Measurements from ENCODE around the gene COPZ1.

Gene COPZ1

DNA sequence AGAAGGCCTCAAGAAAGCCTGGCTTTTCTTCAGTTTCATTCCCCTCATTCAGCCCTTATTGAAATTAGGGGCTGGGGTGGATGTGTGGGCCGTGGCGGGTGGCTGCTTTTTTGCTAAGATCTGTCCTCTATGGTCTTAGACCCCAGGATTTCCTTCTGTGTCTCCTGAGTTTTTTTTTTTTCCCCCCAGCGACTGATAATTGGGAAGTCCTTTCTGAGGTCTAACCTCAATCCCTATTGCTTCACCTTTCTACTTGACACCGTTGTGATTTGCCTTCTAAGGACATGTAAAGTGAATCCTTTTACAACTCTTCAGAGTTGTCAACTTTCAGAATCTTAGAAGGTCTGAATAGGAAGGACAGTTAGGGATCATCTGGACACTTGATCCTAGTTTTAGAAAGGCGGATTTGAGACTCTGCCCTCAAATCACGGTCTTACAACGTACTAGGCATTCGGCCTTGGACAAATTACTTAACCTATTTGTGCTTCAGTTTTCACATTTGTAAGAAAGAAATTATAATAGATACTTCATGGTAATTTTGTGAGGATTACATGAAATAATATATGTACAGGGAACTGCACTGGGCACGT, 34.9 kb downstream of the COPZ1 start:
- no peak for DNase-seq

GRCh38 chr12:54360717-54361456, 36.0 kb downstream of the COPZ1 start:
- peak; percentile 58 for DNase-seq

- no peak for DNase-seq
These were observed 38.1 kb downstream of the COPZ1 start for GRCh38 chr12:54363047-54363446.

DNA sequence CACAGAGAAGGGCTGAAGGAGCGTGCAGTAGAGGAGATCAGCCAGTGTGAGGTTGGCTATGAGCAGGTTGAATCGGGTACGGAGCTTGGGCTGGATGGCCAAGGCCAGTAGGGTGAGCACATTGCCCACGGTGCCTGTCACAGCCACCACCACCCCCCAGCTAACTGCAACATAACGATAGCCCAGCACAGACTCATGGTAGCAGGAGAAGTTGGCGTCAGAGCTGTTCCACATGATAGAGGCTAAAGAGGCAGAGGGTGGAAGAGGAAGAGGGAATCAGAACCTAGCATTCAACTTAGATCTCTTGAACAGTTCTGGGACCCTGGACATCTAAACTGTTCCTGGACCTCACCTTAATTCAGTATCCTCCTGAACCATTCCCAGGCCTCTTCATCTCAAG, 38.7 kb downstream of the COPZ1 start:
- DNase-seq, result no peak

DNA sequence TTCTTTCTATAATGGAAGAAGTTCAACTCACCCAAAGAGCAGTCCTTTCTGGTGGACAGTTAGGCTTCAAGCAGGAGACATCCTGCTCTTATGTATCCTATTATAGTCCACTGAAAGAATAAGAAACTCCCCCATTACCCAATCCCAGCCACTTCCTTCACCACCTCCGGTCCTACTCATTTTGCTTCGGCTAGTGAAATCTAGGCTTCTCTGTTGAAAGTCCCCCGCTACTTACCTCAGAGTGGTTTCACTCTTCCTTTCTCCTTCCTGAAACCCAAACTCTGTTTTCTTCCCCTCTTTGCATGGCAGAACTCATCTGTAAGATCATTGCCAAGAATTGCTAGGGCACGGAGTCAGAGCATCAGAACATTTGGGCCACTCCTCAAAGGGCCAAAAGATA, 39.5 kb downstream of the COPZ1 start, which contains the start of gene GPR84:
GPR84 (minus strand) TSS at position 74 of the 400 bp plus-strand sequence. CDS start 635 bp downstream, outside the sequence.
- DNase-seq, result no peak

- no peak for DNase-seq
These were observed 43.2 kb downstream of the COPZ1 start for GRCh38 chr12:54368025-54368708.

DNA sequence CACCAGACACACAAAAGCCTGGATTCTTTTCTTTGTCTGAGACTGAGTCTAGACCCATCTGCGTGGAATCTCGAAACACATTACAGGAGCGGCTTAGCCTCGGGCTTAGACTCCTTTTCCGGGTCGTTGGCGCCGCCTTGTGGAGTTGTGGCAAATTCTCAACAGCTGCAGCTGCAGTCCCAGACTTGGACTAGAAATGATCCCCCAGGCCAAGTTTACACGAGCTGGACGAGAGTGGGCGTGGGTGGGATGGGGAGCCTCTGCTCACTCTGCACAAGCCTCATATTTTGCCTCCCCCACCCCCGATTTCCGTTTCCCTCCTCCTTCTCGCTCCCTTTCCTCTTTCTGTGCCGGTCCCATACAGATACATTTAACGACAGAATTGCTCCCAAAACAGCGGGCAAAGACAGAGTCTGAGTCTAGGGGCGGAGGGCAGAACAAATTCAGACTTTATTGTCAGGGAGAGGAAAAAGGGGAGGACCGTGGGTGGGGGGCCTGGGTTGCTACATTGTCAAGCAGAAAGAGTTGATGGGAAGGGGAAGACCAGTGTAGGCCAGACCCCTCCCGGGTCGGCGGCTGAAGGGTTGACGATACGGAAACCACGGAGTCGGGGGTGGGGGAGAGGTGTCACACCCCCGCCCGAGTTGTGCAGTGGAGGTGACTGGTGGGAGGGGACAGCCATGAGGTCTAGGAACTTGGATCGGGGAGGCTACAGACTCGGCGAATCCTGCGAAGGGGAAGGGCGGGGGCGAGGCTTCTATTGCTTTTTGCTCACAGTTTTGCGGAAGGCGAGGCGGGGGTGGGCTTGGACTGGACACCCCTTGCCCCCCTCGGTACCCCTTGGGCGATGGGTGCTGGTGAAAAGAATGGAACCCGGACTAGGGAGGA, 44.0 kb downstream of the COPZ1 start:
- DNase-seq, result peak; percentile 67

GRCh38 chr12:54369597-54370131, 44.7 kb downstream of the COPZ1 start:
- DNase-seq, result no peak

DNA sequence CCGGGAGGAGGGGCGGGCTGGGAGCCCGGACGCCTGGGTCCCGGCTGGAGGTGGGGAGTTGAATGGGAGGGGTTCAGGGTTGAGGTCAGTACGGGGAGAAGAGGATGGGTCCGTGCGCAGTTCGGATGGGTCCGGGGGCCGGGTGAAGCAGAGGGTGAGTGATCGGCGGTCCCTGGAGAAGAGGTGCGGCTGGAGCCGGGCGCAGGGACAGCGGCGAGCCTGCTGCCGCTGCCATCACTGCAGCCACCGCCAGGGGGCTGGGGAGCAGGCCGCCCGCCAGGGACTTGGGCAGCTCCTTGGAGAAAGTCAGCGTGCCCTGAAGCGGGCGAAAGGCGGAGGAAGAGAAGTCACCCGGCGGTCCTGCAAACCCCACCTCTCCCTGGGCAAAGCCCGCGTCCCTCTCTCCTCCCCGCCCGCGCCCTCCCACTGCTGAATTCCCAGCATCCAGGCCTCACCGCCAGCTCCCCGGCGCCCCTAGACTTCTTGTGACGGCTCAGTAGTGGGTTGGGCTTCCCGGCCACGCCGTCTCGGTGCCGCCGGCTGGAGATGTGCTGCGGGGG, 45.3 kb downstream of the COPZ1 start:
- DNase-seq, result no peak

DNA sequence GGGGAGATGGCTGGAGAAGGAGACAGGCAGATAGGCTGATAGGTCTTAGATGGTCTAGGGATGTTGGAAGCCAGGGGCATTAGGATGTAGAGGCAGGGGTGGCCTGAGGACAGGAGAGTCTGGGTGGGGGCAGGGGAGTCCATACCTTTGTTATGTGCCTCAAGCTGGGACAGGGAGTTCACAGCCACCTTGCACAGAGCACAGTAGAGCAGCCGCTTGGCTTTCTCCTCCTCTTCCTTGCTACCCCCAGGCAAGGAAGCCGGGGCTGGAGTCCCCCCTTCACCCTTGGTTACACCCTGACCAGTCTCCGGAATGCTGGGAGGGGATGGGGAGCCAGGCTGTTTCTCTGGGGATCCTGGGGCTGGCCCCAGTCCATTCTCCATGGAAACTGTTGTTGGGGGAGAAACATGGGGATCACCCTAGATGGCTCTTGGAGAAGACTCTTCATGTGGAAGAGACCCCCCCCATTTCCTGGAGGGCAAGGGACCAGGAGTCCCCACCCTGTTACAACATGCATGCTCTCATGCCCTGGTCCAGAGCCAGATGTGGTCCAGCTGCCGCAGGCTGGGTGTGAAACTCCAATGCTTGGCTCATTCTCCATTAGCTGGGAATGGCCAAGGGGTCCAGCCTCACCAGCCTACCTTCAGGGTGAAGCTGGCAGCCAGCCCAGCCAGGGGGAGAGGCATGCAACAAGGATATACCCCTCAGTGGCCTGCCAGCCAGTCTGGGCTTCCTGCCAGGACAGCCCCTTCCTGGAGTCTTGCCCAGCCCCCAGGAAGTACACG, 46.6 kb downstream of the COPZ1 start:
- DNase-seq, result no peak

DNA sequence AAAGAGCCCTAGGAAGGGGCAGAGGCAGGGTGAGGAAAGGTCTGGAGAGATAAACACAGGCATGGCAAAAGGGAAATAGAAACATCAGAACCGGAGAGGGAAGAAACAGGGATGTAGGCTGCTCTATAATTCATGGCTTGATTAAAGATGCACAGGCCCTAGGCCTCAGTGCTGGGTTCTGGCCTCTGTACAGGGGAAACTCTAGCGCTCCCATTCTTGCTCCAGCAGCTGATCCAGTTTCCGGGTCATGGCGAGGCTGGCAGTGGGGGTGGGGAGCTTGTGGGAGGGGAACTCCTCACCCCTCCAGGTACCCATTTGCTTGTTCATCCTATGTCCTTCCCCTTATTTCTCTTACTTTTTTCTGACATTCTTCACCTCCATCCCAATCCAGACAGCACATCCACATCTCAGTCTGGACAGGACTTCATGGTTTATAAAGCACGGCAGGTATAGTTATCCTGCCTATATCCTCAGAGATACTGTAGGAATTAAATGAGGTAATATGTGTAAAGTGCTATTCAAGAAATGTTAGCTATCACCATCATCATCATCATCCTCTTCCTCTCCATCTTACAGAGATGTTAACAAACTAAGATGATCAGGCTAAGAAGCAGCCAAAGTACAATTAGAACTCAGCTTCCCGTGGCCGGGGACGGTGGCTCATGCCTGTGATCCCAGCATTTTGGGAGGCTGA, 47.3 kb downstream of the COPZ1 start:
- no peak for DNase-seq

DNA sequence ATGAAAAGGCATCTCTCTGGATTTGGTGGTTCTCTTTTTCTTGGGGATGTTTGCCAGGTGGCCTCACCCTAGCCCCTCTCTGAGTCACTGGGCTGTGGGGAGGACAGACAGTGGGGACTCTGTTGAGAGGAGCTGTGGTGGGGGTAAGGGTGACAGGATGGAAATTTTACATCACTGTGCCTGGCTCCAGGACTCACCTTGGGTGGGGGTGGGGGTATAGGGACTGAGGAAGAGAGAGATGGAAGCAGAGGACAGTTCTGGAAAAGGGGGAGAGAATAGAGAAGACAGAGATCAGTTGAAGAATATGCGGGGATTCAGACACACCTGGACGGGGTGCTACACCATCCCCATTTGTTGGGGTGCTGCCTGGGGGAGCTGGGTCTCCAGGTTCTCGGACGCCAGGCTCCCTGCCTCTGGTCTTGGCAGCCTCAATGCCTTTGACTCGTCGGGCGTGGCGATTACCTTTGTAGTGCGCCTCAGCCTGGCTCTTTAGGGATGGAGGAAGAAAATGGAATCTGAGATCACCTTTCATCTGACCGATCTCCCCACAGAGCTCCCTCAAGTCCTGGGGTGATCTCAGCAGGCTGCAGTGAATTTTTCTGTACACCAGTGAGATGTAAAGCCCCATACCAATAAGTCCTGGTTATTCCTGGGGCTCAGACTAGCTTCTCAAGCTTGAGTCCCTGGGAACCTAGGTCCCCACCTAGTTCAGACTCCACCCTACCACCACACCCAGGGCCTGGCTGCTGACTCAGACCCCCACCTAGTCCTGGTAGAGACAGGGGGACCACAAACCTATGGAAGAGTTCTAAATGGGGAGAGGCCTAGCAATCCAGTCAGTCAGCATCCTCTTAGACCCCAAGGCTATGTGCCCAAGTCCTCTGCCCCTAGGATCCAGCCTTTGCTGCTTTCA, 49.0 kb downstream of the COPZ1 start:
- DNase-seq, result no peak

GRCh38 chr12:54374562-54375258, 49.8 kb downstream of the COPZ1 start:
- no peak for DNase-seq

DNA sequence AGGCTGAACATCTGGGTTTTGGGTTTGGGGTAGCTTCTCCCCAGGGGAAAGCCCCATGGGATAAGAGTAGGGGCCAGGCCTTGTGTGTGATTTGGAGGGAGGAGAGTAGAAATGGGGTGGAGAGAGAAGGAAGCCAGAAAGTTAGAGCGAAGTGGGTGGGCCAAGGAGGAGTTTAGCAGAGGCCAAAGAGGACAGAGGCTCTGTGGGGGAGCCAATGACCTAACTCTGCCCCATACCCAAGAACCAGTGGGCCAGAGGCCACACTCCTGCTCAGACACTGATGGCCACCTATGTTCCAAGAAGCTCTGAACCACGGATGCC, 50.3 kb downstream of the COPZ1 start:
- DNase-seq, result no peak

- DNase-seq, result no peak
These were observed 51.7 kb downstream of the COPZ1 start for GRCh38 chr12:54376596-54376995.

DNA sequence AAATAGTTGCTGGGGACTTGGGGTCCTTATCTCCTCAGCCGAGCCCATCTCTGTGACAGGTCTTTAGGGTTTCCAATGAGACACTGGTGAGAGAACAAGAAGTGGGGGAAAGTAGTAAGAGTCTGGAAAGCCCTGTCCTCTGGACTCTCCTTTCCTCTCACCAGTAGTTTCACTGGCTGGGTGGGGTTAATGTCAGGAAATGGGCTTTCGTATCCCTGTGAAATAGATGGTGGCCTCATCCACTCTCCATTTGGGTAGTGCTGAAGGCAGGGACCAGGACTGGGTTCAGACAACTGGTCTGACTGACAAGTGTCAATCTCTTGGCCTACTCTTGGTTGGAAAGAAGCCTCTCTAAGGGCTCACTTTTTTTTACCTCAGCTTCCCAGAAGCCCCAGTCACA, 52.1 kb downstream of the COPZ1 start:
- DNase-seq, result no peak

- no peak for DNase-seq
These were observed 53.0 kb downstream of the COPZ1 start for GRCh38 chr12:54377797-54378515.

GRCh38 chr12:54378796-54379397, 54.0 kb downstream of the COPZ1 start:
- no peak for DNase-seq

Data from NCI-H187 treated with DMSO at 0.1 percent for 48 hours (cell line).